ENCODE data around the gene KRTAP6-2.

Gene KRTAP6-2

GRCh38 chr21:30567617-30568016 is 31.1 kb downstream of the KRTAP6-2 start:
- no peak for DNase-seq (ENCODE audit: low spot score)

- no peak for DNase-seq (ENCODE audit: low spot score)
Measured at GRCh38 chr21:30563630-30564029, 35.1 kb downstream of the KRTAP6-2 start.

DNA sequence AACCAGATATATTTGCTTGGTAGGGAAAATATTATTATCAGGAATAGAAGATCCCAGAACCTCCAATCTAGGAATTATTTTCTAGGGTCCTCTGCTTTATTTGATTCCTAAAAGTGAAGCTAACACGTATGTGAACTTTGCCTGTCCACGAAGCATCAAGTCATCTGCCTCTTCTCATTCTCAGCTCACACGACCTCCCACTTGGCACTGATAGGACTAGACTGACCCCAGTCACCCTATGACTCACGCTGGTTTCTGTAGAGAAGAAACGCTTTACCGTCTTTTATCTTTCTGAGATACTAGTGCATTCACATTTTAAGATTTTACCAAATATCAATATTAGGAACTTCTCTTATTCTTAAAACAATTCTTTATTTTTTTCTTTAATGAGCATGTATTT is 35.6 kb downstream of the KRTAP6-2 start:
- DNase-seq (ENCODE audit: low spot score): no peak

DNA sequence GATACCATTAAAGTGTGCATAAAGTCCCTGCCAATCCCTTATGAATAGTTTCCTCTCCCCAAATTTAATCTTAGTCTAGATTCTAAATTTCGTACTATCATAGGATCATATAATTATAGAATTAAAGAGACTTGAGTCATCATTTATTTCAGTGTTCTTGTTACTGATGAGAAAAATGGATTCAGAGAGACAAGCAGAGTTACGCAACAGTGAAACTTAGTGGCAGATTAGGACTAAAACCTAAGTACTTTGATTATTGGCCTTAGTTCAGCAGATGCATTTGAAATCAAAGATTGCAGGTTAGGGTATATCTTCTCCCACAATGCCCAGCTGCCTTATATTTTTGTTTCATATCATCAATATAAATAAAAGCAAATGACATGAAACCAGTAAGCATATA is 36.7 kb downstream of the KRTAP6-2 start:
- DNase-seq (ENCODE audit: low spot score): no peak

- no peak for DNase-seq (ENCODE audit: low spot score)
Measured at GRCh38 chr21:30561264-30561895, 37.3 kb downstream of the KRTAP6-2 start, which contains the start of gene KRTAP19-7. Gene KRTAP19-7, minus strand, starts transcription at chr21:30561314. Its CDS starts 25 bp downstream, at chr21:30561289.

GRCh38 chr21:30555095-30555494 is 43.6 kb downstream of the KRTAP6-2 start:
- no peak for DNase-seq (ENCODE audit: low spot score)

- DNase-seq (ENCODE audit: low spot score): no peak
Measured at GRCh38 chr21:30552782-30553181, 45.9 kb downstream of the KRTAP6-2 start.
